ENCODE results near the gene L3HYPDH.

Gene L3HYPDH

DNA sequence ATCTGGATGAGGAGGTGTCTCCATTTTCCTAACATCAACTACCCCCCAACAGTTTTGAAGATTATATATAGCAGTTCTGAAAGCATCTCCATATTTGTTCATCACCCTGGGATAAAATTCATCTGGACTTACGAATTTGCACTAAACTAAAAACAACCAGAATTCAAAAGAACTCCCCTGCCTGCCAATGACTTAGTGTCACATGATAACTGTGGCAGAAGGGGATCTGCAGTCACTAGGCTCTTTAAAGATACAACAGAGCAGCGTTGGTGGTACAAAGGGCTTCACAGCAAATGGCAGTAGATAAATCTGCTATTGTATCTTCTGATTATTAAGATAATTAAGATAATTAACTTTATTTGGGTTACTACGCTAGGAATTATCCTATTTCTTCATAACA lies 49.1 kb downstream of the L3HYPDH start:
- H3K4me3 ChIP-seq (ENCODE audit: low read depth, low read length): no peak overlapping the region
- TF ChIP-seq, protein P1, sequence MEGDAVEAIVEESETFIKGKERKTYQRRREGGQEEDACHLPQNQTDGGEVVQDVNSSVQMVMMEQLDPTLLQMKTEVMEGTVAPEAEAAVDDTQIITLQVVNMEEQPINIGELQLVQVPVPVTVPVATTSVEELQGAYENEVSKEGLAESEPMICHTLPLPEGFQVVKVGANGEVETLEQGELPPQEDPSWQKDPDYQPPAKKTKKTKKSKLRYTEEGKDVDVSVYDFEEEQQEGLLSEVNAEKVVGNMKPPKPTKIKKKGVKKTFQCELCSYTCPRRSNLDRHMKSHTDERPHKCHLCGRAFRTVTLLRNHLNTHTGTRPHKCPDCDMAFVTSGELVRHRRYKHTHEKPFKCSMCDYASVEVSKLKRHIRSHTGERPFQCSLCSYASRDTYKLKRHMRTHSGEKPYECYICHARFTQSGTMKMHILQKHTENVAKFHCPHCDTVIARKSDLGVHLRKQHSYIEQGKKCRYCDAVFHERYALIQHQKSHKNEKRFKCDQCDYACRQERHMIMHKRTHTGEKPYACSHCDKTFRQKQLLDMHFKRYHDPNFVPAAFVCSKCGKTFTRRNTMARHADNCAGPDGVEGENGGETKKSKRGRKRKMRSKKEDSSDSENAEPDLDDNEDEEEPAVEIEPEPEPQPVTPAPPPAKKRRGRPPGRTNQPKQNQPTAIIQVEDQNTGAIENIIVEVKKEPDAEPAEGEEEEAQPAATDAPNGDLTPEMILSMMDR (conservative IDR thresholded peaks at IDR 0.05; ENCODE audit: low read depth, low read length): no peak
- no peak for DNase-seq (ENCODE audit: low read depth)

DNA sequence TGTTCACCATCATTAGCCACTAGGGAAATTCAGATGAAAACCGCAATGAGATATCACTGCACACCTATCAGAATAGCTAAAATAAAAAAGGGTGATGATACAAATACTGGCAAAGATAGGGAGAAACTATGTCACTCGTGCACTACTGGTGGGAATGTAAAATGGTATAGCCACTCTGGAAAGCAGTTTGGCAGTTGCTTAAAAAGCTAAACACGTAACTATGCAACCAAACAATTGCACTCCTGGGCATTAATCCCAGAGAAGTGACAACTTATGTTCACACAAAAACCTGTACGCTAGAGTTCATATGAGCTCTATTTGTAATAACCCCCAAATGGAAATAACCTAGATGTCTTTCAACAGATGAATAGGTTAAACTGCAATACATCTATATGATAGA lies 54.4 kb downstream of the L3HYPDH start:
- TF ChIP-seq, protein P1 (conservative IDR thresholded peaks at IDR 0.05; ENCODE audit: low read depth, low read length): no peak
- no peak for DNase-seq (ENCODE audit: low read depth)
- no peak overlapping the region for H3K4me3 ChIP-seq (ENCODE audit: low read depth, low read length)

DNA sequence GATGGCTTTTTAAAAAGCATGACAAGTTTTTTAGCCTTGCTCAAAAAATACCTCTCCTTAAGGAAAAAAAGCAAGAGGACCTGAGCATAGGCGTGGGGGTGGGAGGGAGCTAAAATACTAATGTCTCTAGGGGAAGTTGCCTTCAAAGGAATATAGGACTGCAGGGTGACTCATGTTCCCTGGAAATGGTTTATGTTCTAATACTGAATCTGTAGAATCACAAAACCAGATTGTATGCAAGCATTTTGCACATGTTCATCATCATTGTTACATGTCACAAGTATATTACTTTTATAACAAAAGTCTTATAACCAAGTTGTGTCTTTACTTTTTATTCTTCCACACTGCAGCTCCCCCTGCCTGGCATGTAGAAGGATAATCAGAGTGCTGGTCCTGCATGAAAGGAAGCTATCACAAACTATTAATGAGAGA lies 55.6 kb downstream of the L3HYPDH start:
- no peak overlapping the region for H3K4me3 ChIP-seq (ENCODE audit: low read depth, low read length)
- DNase-seq (ENCODE audit: low read depth): peak; percentile 68
- TF ChIP-seq, protein P1 (conservative IDR thresholded peaks at IDR 0.05; ENCODE audit: low read depth, low read length): peak; percentile 68

DNA sequence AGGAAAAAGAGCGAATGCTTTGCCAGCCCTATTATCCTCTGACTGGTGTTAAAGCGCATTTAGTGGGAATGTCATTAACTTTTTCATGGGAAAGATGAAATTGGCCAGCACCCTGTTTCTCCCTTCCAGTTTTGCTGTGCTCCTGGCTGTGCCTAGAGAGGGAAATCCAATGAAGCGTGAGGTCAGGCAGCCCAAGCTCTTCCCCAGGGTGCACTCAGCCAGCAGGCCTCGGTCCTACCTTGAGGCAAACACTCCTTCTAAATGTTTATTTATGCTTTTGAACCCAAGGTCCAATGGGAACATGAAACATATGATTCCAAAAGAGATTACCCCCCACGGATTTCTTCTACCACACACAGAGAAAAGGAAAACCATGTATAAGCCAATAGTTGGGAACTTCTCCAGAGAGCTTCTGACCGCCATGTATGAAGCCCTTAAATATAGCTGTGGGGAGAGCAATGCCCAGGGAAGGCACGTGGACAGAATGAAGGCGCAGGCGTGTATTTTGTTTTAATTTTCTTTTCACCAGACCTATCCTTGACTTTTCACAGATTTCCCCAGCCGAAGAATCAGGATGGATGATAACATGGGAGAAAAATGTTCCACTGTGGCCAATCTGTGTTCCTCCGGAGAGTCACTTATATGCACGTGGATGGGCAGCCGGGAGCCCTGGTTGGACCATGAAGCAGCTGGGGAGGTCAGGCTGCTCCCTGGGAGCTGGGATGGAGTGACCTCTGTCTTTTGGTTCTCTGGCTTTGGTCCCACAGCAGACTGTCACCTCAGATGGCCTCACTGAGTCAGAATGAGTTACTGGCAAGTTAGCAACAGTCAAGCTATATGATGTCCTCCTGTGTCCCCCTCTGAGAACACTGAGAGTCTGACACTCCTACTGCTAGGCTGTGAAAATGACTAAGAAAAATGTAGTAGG lies 56.3 kb downstream of the L3HYPDH start:
- TF ChIP-seq, protein P1 (conservative IDR thresholded peaks at IDR 0.05; ENCODE audit: low read depth, low read length): no peak
- peak; percentile 55 for DNase-seq (ENCODE audit: low read depth)
- no peak overlapping the region for H3K4me3 ChIP-seq (ENCODE audit: low read depth, low read length)

DNA sequence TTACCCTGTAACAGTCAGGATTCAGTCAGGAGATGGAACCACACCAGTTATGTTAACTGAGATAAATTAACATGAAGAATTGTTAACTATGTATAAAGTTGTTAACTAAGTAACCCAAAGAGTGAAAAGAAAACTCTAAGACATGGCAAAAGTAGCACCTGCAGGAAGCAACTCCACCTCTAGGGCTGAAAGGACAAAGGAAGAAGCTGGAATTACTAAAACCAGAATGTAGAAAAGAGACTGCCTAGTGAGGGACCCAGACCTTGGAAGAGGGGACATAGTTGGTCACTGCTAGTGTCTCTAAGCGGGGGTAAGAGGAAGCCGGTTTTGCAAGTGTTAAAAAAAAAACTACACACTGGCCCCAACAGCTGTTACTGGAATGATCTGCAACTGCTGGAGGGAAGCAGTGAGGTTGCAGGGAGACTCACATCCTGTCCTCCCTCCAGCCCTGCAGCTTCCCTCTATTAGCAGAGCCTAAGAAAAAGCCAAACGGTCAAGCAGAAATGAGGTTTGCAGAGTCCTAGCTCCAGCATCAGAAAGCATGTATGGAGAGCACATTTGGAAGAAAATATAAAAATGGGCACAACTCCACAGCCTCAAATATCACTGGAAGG lies 58.8 kb downstream of the L3HYPDH start:
- H3K4me3 ChIP-seq (ENCODE audit: low read depth, low read length): no peak overlapping the region
- peak; percentile 68 for DNase-seq (ENCODE audit: low read depth)
- TF ChIP-seq, protein P1 (conservative IDR thresholded peaks at IDR 0.05; ENCODE audit: low read depth, low read length): peak; percentile 33

DNA sequence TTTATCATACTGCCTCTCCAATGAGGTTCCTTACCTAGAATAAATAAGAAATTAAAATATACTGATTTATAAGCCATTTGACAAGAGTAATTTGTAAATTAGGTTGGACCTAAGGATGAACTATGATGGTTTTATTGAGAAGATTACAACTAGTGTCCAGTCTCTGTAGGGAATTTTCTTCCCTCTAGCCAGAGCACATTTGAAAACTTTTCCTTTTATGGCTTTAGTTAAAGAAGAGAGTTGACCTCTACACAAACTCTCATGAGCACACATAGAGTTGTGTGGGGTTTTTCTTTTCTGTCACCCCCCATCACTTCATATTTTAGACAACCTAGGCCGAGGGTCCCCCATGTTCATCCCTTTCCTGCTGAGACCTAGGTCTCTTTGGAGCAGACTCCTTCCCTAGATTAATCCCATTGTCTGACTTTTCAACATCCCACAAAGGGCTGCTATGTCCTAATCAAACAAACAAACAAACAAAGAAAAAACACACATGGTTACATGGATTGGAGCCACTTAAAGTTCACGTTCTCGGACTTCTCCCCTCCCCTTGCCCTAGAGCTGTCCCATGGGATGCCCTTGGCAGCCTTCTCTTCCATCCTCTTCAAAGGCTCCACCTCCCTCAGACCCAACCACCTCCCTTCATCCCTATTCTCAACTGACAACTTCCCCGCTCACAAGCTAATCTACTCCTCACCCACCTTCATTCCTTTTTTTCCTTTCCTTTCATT lies 59.7 kb downstream of the L3HYPDH start:
- H3K4me3 ChIP-seq (ENCODE audit: low read depth, low read length): no peak overlapping the region
- TF ChIP-seq, protein P1 (conservative IDR thresholded peaks at IDR 0.05; ENCODE audit: low read depth, low read length): no peak
- DNase-seq (ENCODE audit: low read depth): no peak

Data from choroid plexus epithelial cell (primary cell).